Lung (tissue), 12 donors: ENCODE measurements around the gene SERPINB13. TPM values are rescaled to one million over a fixed set of nuclear protein-coding genes. Genes with fewer than 3 reads are reported as not detected.

Source experiments
- ATAC-seq: fragments of 200-7000 bp; cut with Tn5 transposase; one replicate; pipeline ENCODE4 v1.9.1; 2020; ENCODE audit warnings: moderate number of reproducible peaks; ENCODE audit not compliant: insufficient read depth, low FRiP score
- DNase-seq, 3 donors: peaks; one replicate each; pipeline ENCODE4 v3.0.0-alpha.2; 2013 to 2017
- H3K27ac ChIP-seq, 2 donors: one replicate each; pipeline ENCODE4 v1.5.1; 2013; ENCODE audit warnings: mild to moderate bottlenecking in 2 of 2, moderate library complexity in 2 of 2, control low read depth in 1 of 2, inconsistent platforms in 1 of 2, low read depth in 1 of 2, low read length in 1 of 2
- H3K27me3 ChIP-seq, 3 donors: one replicate each; pipeline ENCODE4 v1.5.1; 2013; ENCODE audit warnings: low read length in 2 of 3; ENCODE audit not compliant: control insufficient read depth in 3 of 3, insufficient read depth in 3 of 3
- H3K36me3 ChIP-seq, 4 donors: one replicate each; pipeline ENCODE4 v1.5.1; 2013; ENCODE audit warnings: low read length in 4 of 4, mild to moderate bottlenecking in 1 of 4, moderate library complexity in 1 of 4; ENCODE audit not compliant: control insufficient read depth in 4 of 4, insufficient read depth in 4 of 4
- H3K4me1 ChIP-seq, 5 donors: one replicate each; pipeline ENCODE4 v1.5.1; 2013; ENCODE audit warnings: low read length in 5 of 5, mild to moderate bottlenecking in 2 of 5, moderate library complexity in 1 of 5; ENCODE audit not compliant: control insufficient read depth in 5 of 5, insufficient read depth in 5 of 5
- H3K4me3 ChIP-seq: one replicate; pipeline ENCODE4 v1.5.1; 2013; ENCODE audit warnings: mild to moderate bottlenecking, control low read depth, moderate library complexity
- H3K9ac ChIP-seq, 2 donors: one replicate each; pipeline ENCODE4 v1.5.1; 2013; ENCODE audit warnings: low read length in 2 of 2, control low read depth in 1 of 2; ENCODE audit not compliant: insufficient read depth in 1 of 2
- H3K9me3 ChIP-seq, 4 donors: one replicate each; pipeline ENCODE4 v1.5.1; 2013; ENCODE audit warnings: low read length in 3 of 4, mild to moderate bottlenecking in 1 of 4, moderate library complexity in 1 of 4; ENCODE audit not compliant: control insufficient read depth in 4 of 4, insufficient read depth in 3 of 4
- CTCF ChIP-seq: IDR thresholded peaks from 2 replicates; pipeline ENCODE4 v1.5.1; 2012; ENCODE audit warnings: mild to moderate bottlenecking; ENCODE audit errors: control extremely low read depth, extremely low read depth
- WGBS, 2 donors: extraction: QIAGEN DNeasy Blood & Tissue Kit; methylation state at CpG; one replicate each; pipeline ENCODE4 v1.1.7; 2013; 5-methylcytosine and 5-hydroxymethylcytosine counted together
- polyA plus RNA-seq, 2 donors: library from polyadenylated mRNA; stranded (reverse); fragments of 200-250 nt; gene quantifications; one replicate each; pipeline ENCODE4 v1.2.1, GENCODE V29; 2013
- total RNA-seq, 2 donors: library from RNA; depleted of rRNA in 1 of 2; stranded (reverse); fragments of >200 nt in 1 of 2; gene quantifications; one replicate each; pipeline ENCODE4 v1.2.1, GENCODE V29; 2014 to 2021
- donor health status: control.
- donor health status: control.
- donor health status: Bipolar disorder and iron deficiency.
- donor health status: healthy.
- donor health status: DM: yes; HTN: yes; CAD: no.

The SERPINB13 gene
- total and polyA plus RNA-seq, 4 donors: 0.20 to 1.4 (median 0.20) TPM; not detected in 1

GRCh38 chr18:63596964-63597363 lies 9.8 kb downstream of the SERPINB13 start:
- Histone ChIP-seq H3K9ac (no peak overlapping the region), H3K27ac (no peak overlapping the region), H3K36me3 (no peaks in the 10 kb centered on the region), H3K4me1 (no peaks in the 10 kb centered on the region), H3K9me3 (peaks cover 0 to 4% (median 0%) of the 10 kb centered on the region in 4 donors), H3K4me3 (no peak overlapping the region), H3K27me3 (no peaks in the 10 kb centered on the region)
- TF ChIP-seq CTCF: no peak
- ATAC-seq (no peak), DNase-seq (no peak)
- WGBS, 2 donors: 77 to 79% methylated on average over 14 of the region's 14 CpGs

GRCh38 chr18:63603355-63603754 lies 16.2 kb downstream of the SERPINB13 start:
- DNase-seq (no peak), ATAC-seq (no peak)
- Histone ChIP-seq H3K27me3 (no peaks in the 10 kb centered on the region), H3K4me1 (no peaks in the 10 kb centered on the region), H3K36me3 (no peaks in the 10 kb centered on the region), H3K9ac (no peak overlapping the region), H3K4me3 (no peak overlapping the region), H3K9me3 (no peaks in the 10 kb centered on the region), H3K27ac (no peak overlapping the region)
- 36 to 64% methylated on average over 1 of the region's 1 CpG for WGBS, 2 donors
- TF ChIP-seq CTCF: no peak

- no peaks in the 10 kb centered on the region for H3K9me3 ChIP-seq
- no peak for ATAC-seq
- no peaks in the 10 kb centered on the region for H3K36me3 ChIP-seq
- H3K4me1 ChIP-seq: no peaks in the 10 kb centered on the region
- TF ChIP-seq CTCF: no peak
- 0 to 2% methylated on average over 1 of the region's 1 CpG for whole genome bisulfite sequencing, 2 donors
- no peaks in the 10 kb centered on the region for H3K27me3 ChIP-seq
- H3K9ac ChIP-seq: no peak overlapping the region
- no peak overlapping the region for H3K27ac ChIP-seq
- no peak overlapping the region for H3K4me3 ChIP-seq
- DNase-seq: no peak
Measured at GRCh38 chr18:63603772-63604171, 16.6 kb downstream of the SERPINB13 start.

GRCh38 chr18:63604791-63605567 lies 17.8 kb downstream of the SERPINB13 start:
- TF ChIP-seq CTCF: no peak
- Histone ChIP-seq H3K9me3 (no peaks in the 10 kb centered on the region), H3K4me1 (no peaks in the 10 kb centered on the region), H3K4me3 (no peak overlapping the region), H3K36me3 (no peaks in the 10 kb centered on the region), H3K27me3 (no peaks in the 10 kb centered on the region), H3K9ac (no peak overlapping the region), H3K27ac (no peak overlapping the region)
- ATAC-seq: no peak
- no peak for DNase-seq
- 65 to 84% methylated on average over 4 of the region's 4 CpGs for WGBS, 2 donors
